ENCODE data around the gene ICAM5. TPM values are rescaled to one million over a fixed set of nuclear protein-coding genes. Genes with fewer than 3 reads are reported as not detected.

ICAM5 gene
- polyA plus RNA-seq, 1 donor: 0.23 TPM

DNA sequence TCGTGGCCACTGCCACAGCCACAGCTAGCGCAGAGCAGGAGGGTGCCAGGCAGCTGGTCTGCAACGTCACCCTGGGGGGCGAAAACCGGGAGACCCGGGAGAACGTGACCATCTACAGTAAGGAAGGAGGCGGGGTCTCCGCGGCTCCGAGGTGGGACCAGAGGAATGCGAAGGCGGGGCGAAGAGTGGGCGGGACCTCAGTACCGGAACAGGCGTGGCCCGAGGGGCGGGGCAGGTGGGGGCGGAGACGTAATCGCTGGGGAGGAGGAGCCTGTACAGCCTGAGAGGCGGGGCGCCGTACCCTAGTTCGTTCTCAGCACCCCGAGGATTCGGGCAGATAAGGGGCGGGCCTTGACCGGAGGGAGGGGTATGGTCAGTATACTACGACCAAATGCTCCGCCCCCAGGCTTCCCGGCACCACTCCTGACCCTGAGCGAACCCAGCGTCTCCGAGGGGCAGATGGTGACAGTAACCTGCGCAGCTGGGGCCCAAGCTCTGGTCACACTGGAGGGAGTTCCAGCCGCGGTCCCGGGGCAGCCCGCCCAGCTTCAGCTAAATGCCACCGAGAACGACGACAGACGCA is 2.5 kb downstream of the ICAM5 start:
- DNase-seq: no peak

GRCh38 chr19:10292789-10293636 is 3.3 kb downstream of the ICAM5 start:
- no peak for DNase-seq

- no peak for DNase-seq
Measured at GRCh38 chr19:10293637-10294367, 4.0 kb downstream of the ICAM5 start.

DNA sequence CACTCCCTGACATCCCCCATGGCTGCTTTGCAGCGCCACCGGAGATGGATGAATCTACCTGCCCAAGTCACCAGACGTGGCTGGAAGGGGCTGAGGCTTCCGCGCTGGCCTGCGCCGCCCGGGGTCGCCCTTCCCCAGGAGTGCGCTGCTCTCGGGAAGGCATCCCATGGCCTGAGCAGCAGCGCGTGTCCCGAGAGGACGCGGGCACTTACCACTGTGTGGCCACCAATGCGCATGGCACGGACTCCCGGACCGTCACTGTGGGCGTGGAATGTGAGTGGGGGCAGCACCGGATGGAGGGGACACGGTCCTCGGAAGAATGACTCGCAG is 4.6 kb downstream of the ICAM5 start:
- DNase-seq: no peak

GRCh38 chr19:10295305-10295846 is 5.6 kb downstream of the ICAM5 start:
- no peak for DNase-seq

- DNase-seq: no peak
Measured at GRCh38 chr19:10295847-10296591, 6.3 kb downstream of the ICAM5 start.

GRCh38 chr19:10299545-10300458 is 10.1 kb downstream of the ICAM5 start:
- no peak for DNase-seq

- DNase-seq: no peak
Measured at GRCh38 chr19:10305139-10305806, 15.5 kb downstream of the ICAM5 start.

GRCh38 chr19:10306327-10306726 is 16.6 kb downstream of the ICAM5 start:
- no peak for DNase-seq

- no peak for DNase-seq
Measured at GRCh38 chr19:10309423-10309822, 19.7 kb downstream of the ICAM5 start, which contains the start of gene ZGLP1. Gene ZGLP1, minus strand, starts transcription at chr19:10309815.

DNA sequence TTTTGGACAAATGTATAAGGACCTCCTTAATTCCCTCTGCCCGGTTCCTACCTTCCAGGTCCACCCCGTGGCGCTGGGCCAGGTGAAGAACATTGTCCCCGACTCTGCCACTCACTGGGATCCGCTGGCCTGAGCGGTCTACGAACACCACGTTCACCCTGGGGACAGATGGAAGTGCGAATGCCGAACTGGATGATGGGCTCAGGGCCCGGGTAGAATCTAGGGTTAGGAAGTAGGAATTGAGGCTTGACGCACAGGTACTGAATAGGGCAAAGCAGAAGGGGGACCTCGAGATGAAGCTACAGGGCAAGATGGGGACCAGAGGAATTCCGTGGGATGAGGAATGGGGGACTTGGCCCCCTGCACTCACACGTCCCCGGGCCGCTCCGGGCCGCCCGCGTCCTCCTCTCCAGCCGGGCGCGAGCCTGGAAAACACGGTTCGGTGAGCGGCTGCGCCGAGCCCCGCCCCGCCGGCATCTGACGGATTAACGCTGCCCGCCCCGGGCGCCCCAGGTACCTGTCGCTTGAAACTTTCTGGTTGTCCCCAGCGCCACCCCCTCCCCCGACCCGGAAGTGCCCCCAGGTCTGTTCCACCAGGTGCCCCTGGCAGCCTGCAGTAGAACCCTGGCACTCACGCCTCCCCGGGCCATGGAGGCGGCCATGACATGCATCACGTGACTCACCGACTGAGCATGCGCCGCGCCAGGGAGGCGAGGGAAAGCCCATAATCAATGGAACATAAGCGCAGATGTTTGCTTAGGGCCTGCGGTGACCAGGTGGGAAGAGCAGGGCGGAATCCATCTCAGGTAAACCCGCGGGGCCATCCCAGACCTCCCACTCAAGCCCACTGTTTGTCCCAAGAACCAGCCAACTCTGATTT is 25.8 kb downstream of the ICAM5 start, which contains the start of gene FDX2:
FDX2 (minus strand) TSS at position 681 of the 880 bp plus-strand sequence; CDS start at position 662, 19 bp downstream.
- peak; percentile 88 for DNase-seq

DNA sequence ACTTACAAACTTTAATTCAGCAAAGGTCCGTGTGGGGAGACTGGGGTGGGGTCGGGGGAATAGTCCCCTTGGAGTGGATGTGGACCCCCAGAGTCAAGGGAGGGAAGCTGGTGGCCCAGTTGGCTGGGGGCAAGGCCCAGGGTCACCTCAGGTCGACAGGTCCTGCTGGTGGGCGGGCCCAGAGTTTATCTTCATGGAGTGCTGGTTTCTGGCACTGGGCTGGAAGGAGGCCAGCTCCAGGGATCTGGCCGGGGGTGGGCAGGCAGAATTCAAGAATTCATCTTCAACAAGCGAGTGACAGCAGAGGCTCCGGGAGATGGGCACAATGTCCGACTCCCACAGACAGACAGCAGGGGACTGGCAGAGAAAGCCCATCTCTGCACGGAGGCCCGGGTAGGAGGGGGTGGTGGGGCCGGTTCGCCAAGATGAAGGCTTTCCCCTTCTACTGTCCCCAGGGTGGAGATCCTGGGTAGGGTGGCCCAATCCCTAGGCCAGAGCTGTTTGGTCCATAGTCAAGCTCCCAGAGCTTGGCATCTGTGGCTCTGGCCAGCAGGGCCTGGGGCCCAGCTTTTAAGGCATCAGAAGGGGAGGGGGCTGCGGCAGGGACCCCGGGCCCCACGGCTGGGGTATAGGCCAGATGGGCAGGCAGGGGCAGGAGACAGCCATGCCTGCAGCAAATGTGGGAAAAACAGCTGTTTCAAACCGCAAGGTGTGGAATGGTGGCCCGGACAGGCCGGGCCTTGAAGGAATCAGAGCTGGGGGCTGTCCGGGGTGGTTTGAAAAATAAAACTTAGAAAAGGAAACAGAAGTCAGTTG is 26.7 kb downstream of the ICAM5 start:
- DNase-seq: no peak

- DNase-seq: no peak
Measured at GRCh38 chr19:10317045-10317856, 27.5 kb downstream of the ICAM5 start.

- DNase-seq: no peak
Measured at GRCh38 chr19:10317857-10318462, 28.2 kb downstream of the ICAM5 start.

- no peak for DNase-seq
Measured at GRCh38 chr19:10318807-10319682, 29.3 kb downstream of the ICAM5 start.

Data from hindlimb muscle (tissue), 1 donor.